WTC11 (cell line): ENCODE data around the gene MAST1. TPM values are rescaled to one million over a fixed set of nuclear protein-coding genes. Genes with fewer than 3 reads are reported as not detected.

Source experiments
- ATAC-seq: fragments of 200-7000 bp; cut with Tn5 transposase; 2 replicates; pipeline ENCODE4 v1.10.0; 2021; ENCODE audit warnings: mild to moderate bottlenecking, moderate library complexity
- CTCF ChIA-PET: fragments of 300-600 bp; sonication (Branson Sonifier 250); formaldehyde crosslinking; loops from one replicate; lab custom pipeline; 2021; ENCODE audit warnings: antibody characterized with exemption; lab: Charles Lee
- POLR2A ChIA-PET: fragments of 350-600 bp; sonication (Branson Sonifier 250); formaldehyde crosslinking; loops from one replicate; lab custom pipeline; 2021; ENCODE audit warnings: antibody characterized with exemption; lab: Charles Lee
- DNase-seq: peaks from one replicate; pipeline ENCODE4 v3.0.0; 2021; ENCODE audit warnings: low spot score
- H3K27ac Mint-ChIP-seq: 2 replicates; pipeline ENCODE4 v1.8.0; 2021; ENCODE audit warnings: mixed read lengths
- H3K27me3 Mint-ChIP-seq: 2 replicates; pipeline ENCODE4 v1.8.0; 2021; ENCODE audit warnings: low read depth, mild to moderate bottlenecking, moderate library complexity, mixed read lengths
- H3K36me3 Mint-ChIP-seq: 2 replicates; pipeline ENCODE4 v1.8.0; 2021; ENCODE audit warnings: mixed read lengths
- H3K4me1 Mint-ChIP-seq: 2 replicates; pipeline ENCODE4 v1.8.0; 2022; ENCODE audit warnings: mixed read lengths
- H3K4me3 Mint-ChIP-seq: 2 replicates; pipeline ENCODE4 v1.8.0; 2021; ENCODE audit warnings: mild to moderate bottlenecking, moderate library complexity, mixed read lengths
- H3K9me3 Mint-ChIP-seq: 2 replicates; pipeline ENCODE4 v1.8.0; 2021; ENCODE audit warnings: mixed read lengths
- ATF2 ChIP-seq: sonication (generic); formaldehyde crosslinking; IDR thresholded peaks from 2 replicates; pipeline ENCODE4 v1.8.1; 2022; ENCODE audit warnings: low read depth, missing genetic modification reagents, borderline replicate concordance
- CREB1 ChIP-seq: sonication (generic); formaldehyde crosslinking; IDR thresholded peaks from 2 replicates; pipeline ENCODE4 v1.8.0; 2023; ENCODE audit warnings: mild to moderate bottlenecking, missing genetic modification reagents
- EMX1 ChIP-seq: fragments of 250-450 bp; sonication (Bioruptor Pico); IDR thresholded peaks from 2 replicates; pipeline ENCODE4 v1.8.0; 2021; ENCODE audit warnings: mild to moderate bottlenecking
- GRHL2 ChIP-seq: fragments of 250-450 bp; sonication (Bioruptor Pico); IDR thresholded peaks from 2 replicates; pipeline ENCODE4 v1.8.0; 2022; ENCODE audit warnings: mild to moderate bottlenecking, moderate library complexity; ENCODE audit not compliant: insufficient replicate concordance, severe bottlenecking
- KAT7 ChIP-seq: sonication (generic); formaldehyde crosslinking; IDR thresholded peaks from 2 replicates; pipeline ENCODE4 v1.8.1; 2023; ENCODE audit warnings: missing genetic modification reagents, mild to moderate bottlenecking, borderline replicate concordance
- NFATC4 ChIP-seq: fragments of 250-450 bp; sonication (Bioruptor Pico); IDR thresholded peaks from 2 replicates; pipeline ENCODE4 v1.9.0; 2021; ENCODE audit warnings: mild to moderate bottlenecking
- RORB ChIP-seq: fragments of 250-450 bp; sonication (Bioruptor Pico); IDR thresholded peaks from 2 replicates; pipeline ENCODE4 v1.9.0; 2021; ENCODE audit warnings: mild to moderate bottlenecking
- SMAD3 ChIP-seq: sonication (generic); formaldehyde crosslinking; IDR thresholded peaks from 2 replicates; pipeline ENCODE4 v1.8.0; 2022; ENCODE audit warnings: missing genetic modification reagents, mild to moderate bottlenecking, borderline replicate concordance
- SMAD4 ChIP-seq: sonication (generic); formaldehyde crosslinking; IDR thresholded peaks from 2 replicates; pipeline ENCODE4 v1.8.0; 2022; ENCODE audit warnings: mild to moderate bottlenecking, missing genetic modification reagents
- SOX15 ChIP-seq: fragments of 250-450 bp; sonication (Bioruptor Pico); IDR thresholded peaks from 2 replicates; pipeline ENCODE4 v1.9.0; 2021; ENCODE audit warnings: mild to moderate bottlenecking
- TEAD1 ChIP-seq: sonication (generic); formaldehyde crosslinking; IDR thresholded peaks from 2 replicates; pipeline ENCODE4 v1.8.0; 2022; ENCODE audit warnings: mild to moderate bottlenecking, missing genetic modification reagents
- USF2 ChIP-seq: sonication (generic); formaldehyde crosslinking; IDR thresholded peaks from 2 replicates; pipeline ENCODE4 v1.8.1; 2023; ENCODE audit warnings: mild to moderate bottlenecking, missing genetic modification reagents, moderate library complexity
- ZMAT4 ChIP-seq: fragments of 250-450 bp; sonication (Bioruptor Pico); IDR thresholded peaks from 2 replicates; pipeline ENCODE4 v1.9.0; 2021; ENCODE audit warnings: mild to moderate bottlenecking
- ZNF121 ChIP-seq: sonication (generic); formaldehyde crosslinking; IDR thresholded peaks from 2 replicates; pipeline ENCODE4 v1.8.0; 2023; ENCODE audit warnings: missing genetic modification reagents
- ZNF219 ChIP-seq: sonication (generic); formaldehyde crosslinking; IDR thresholded peaks from 2 replicates; pipeline ENCODE4 v1.8.0; 2023; ENCODE audit warnings: missing genetic modification reagents, mild to moderate bottlenecking, borderline replicate concordance
- ZNF396 ChIP-seq: fragments of 250-450 bp; sonication (Bioruptor Pico); IDR thresholded peaks from 2 replicates; pipeline ENCODE4 v1.8.0; 2021; ENCODE audit warnings: mild to moderate bottlenecking, moderate library complexity, borderline replicate concordance
- total RNA-seq: library from RNA; stranded (reverse); gene quantifications from 3 replicates; pipeline ENCODE4 v1.2.3, GENCODE V29; 2021
- TF ChIP-seq, protein P1 (sequence below): sonication (generic); formaldehyde crosslinking; IDR thresholded peaks from 2 replicates; pipeline ENCODE4 v1.8.0; 2022; ENCODE audit warnings: mild to moderate bottlenecking, missing genetic modification reagents
- TF ChIP-seq, protein P2 (sequence below): sonication (generic); formaldehyde crosslinking; IDR thresholded peaks from 2 replicates; pipeline ENCODE4 v1.8.1; 2023; ENCODE audit warnings: mild to moderate bottlenecking, missing genetic modification reagents, borderline replicate concordance
- TF ChIP-seq, protein P3 (sequence below): sonication (generic); formaldehyde crosslinking; IDR thresholded peaks from 2 replicates; pipeline ENCODE4 v1.8.1; 2023; ENCODE audit warnings: mild to moderate bottlenecking, moderate library complexity, missing genetic modification reagents

Gene MAST1
- total RNA-seq, 1 experiment from 2014 or later: 24.3 TPM

DNA sequence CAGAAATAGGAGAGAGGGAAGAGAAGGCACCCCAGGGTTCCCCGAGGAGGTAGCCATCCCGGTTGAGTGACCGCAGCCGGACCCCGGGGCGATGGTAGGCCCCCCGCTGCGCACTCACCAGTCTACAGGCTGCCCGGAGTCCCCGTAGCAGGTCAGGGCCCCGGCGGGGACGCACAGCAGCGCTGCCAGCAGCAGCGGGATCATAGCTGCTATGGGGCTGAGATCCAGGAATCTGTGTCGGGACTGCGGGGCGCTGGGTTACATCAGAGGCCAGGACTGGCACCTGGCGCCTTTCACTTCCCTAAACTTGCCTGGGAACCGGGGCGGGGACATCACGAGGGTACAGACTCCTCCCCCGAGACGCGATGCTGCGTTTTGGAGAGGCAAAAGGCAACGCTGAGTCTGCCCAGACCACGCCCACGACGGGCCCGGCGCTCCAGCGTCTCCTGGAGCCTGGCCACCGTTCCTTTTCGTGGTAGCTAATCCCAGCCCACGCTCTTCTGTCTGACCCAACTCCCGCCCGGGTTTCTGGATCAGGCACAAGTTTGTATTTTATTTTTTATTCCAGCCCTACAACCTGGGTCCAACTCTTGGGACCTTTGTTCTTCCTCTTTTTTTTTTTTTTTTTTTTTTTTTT is 43.0 kb downstream of the MAST1 start, which contains the start of gene DNASE2 (continued):
- TF ChIP-seq ZNF121 (no peak), EMX1 (CRISPR knock-in tag) (no peak), ZNF219 (no peak), SOX15 (CRISPR knock-in tag) (no peak), TEAD1 (CRISPR knock-in tag) (no peak)

- Mint-ChIP-seq H3K27ac (peak overlapping the region; percentile 11; the same call in 1 of the 2 replicates), H3K4me1 (peaks cover 13% of the 10 kb centered on the region), H3K27me3 (peaks cover 41% of the 10 kb centered on the region), H3K4me3 (peak overlapping the region; percentile 90; the same call in 1 of the 2 replicates), H3K9me3 (peaks cover 5% of the 10 kb centered on the region), H3K36me3 (peaks cover 15% of the 10 kb centered on the region; the same call in 1 of the 2 replicates)
- ChIA-PET CTCF (interaction anchor here (0.7 to 2.8 kb wide), 8 partner anchors 10 to 217 kb away, joined by 3 to 21 read pairs (median 6); partner anchors contain the start of gene RTBDN), POLR2A (interaction anchor here (0.8 to 1.4 kb wide), 3 partner anchors 8 to 286 kb away, joined by 4 to 13 read pairs (median 5); partner anchors contain the start of gene GCDH)
- DNase-seq (no peak), ATAC-seq (no peak)
- no peak for TF ChIP-seq RORB (CRISPR knock-in tag)
- TF ChIP-seq ATF2 (CRISPR knock-in tag): no peak
- TF ChIP-seq, protein P1, sequence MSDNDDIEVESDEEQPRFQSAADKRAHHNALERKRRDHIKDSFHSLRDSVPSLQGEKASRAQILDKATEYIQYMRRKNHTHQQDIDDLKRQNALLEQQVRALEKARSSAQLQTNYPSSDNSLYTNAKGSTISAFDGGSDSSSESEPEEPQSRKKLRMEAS (CRISPR knock-in tag): no peak
- TF ChIP-seq SMAD4: no peak
- no peak for TF ChIP-seq ZMAT4 (CRISPR knock-in tag)
- TF ChIP-seq ZNF121: peak; percentile 87
- TF ChIP-seq, protein P2, sequence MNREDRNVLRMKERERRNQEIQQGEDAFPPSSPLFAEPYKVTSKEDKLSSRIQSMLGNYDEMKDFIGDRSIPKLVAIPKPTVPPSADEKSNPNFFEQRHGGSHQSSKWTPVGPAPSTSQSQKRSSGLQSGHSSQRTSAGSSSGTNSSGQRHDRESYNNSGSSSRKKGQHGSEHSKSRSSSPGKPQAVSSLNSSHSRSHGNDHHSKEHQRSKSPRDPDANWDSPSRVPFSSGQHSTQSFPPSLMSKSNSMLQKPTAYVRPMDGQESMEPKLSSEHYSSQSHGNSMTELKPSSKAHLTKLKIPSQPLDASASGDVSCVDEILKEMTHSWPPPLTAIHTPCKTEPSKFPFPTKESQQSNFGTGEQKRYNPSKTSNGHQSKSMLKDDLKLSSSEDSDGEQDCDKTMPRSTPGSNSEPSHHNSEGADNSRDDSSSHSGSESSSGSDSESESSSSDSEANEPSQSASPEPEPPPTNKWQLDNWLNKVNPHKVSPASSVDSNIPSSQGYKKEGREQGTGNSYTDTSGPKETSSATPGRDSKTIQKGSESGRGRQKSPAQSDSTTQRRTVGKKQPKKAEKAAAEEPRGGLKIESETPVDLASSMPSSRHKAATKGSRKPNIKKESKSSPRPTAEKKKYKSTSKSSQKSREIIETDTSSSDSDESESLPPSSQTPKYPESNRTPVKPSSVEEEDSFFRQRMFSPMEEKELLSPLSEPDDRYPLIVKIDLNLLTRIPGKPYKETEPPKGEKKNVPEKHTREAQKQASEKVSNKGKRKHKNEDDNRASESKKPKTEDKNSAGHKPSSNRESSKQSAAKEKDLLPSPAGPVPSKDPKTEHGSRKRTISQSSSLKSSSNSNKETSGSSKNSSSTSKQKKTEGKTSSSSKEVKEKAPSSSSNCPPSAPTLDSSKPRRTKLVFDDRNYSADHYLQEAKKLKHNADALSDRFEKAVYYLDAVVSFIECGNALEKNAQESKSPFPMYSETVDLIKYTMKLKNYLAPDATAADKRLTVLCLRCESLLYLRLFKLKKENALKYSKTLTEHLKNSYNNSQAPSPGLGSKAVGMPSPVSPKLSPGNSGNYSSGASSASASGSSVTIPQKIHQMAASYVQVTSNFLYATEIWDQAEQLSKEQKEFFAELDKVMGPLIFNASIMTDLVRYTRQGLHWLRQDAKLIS (CRISPR knock-in tag): no peak
- no peak for TF ChIP-seq GRHL2
- no peak for TF ChIP-seq ZNF396
Observed at GRCh38 chr19:12882589-12882988, 44.3 kb downstream of the MAST1 start.

DNA sequence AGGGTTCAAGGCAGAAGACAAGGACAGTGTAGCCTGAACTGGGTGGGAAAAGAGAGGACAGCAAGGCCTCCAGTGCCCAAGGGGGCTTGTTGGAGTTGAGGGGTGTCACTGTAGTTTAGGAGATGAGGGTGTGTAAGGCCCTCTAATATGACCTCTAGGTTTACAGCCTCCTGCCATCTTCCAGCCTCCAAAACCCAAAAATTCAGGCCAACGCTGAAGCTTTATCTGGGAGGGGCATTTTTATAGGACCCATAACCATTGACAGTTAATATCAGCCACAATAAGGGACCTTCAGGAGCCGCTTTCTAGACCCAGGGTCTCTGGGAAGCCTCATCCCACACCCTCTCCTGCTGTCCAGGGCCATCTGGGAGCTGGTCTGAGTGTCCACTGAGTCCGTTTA is 45.9 kb downstream of the MAST1 start:
- POLR2A ChIA-PET: interaction anchor here (1.6 to 2.9 kb wide), 3 partner anchors 11 to 54 kb away, joined by 5 to 18 read pairs (median 13); partner anchors contain the start of gene CALR

DNA sequence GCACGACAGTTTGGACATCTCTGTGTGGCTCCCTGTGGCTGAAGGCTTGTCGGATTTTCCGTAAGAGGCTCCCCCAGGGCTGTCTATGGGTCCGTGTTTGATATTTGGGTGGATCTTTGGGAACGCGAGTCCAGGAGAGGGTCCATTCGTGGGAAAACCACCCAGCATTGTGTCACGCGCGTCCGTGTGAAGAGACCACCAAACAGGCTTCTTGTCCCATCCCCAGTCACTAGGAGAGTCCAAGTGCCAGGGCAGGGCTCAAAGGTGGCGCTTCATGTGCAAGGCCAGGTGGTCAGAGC is 46.3 kb downstream of the MAST1 start:
- peaks cover 13% of the 10 kb centered on the region for H3K4me1 Mint-ChIP-seq
- peak overlapping the region; percentile 84 for H3K4me3 Mint-ChIP-seq
- no peak for DNase-seq
- peaks cover 47% of the 10 kb centered on the region for H3K27me3 Mint-ChIP-seq
- CTCF ChIA-PET: interaction anchor here (0.6 to 2.8 kb wide), 46 partner anchors 11 to 1595 kb away, joined by 3 to 63 read pairs (median 6); partner anchors contain the start of genes CALR, FARSA, GET3 and JUNB
- H3K36me3 Mint-ChIP-seq: peaks cover 7% of the 10 kb centered on the region; the same call in 1 of the 2 replicates
- peaks cover 5% of the 10 kb centered on the region for H3K9me3 Mint-ChIP-seq
- POLR2A ChIA-PET: interaction anchor here (0.6 to 2.9 kb wide), 15 partner anchors 12 to 161 kb away, joined by 3 to 18 read pairs (median 4); partner anchors contain the start of genes CALR, FARSA, GET3 and RNASEH2A
- H3K27ac Mint-ChIP-seq: peak overlapping the region; percentile 91; the same call in 1 of the 2 replicates
- no peak for ATAC-seq
- TF ChIP-seq CREB1 (CRISPR knock-in tag) (no peak), SMAD3 (CRISPR knock-in tag) (peak; percentile 26; the same call in 1 of the 2 replicates), NFATC4 (CRISPR knock-in tag) (no peak), USF2 (CRISPR knock-in tag) (no peak)
- TF ChIP-seq, protein P3, sequence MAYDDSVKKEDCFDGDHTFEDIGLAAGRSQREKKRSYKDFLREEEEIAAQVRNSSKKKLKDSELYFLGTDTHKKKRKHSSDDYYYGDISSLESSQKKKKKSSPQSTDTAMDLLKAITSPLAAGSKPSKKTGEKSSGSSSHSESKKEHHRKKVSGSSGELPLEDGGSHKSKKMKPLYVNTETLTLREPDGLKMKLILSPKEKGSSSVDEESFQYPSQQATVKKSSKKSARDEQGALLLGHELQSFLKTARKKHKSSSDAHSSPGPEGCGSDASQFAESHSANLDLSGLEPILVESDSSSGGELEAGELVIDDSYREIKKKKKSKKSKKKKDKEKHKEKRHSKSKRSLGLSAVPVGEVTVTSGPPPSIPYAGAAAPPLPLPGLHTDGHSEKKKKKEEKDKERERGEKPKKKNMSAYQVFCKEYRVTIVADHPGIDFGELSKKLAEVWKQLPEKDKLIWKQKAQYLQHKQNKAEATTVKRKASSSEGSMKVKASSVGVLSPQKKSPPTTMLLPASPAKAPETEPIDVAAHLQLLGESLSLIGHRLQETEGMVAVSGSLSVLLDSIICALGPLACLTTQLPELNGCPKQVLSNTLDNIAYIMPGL (CRISPR knock-in tag): no peak
- TF ChIP-seq, all 79 proteins: peak for 1

More for the DNA sequence above, 45.9 kb downstream of the MAST1 start:
- no peak overlapping the region for H3K27ac Mint-ChIP-seq
- ATAC-seq (no peak), DNase-seq (no peak)
- CTCF ChIA-PET: interaction anchor here (1.3 to 2.8 kb wide), 12 partner anchors 11 to 210 kb away, joined by 5 to 63 read pairs (median 12); no protein-coding TSS in a partner anchor
- peaks cover 47% of the 10 kb centered on the region for H3K27me3 Mint-ChIP-seq
- TF ChIP-seq SMAD4: no peak
- 0 out of 2 replicates have a peak, but pooled peaks have one; percentile 1 for TF ChIP-seq KAT7 (CRISPR knock-in tag)
- H3K4me1 Mint-ChIP-seq: peaks cover 13% of the 10 kb centered on the region
- H3K9me3 Mint-ChIP-seq: peaks cover 5% of the 10 kb centered on the region
- H3K4me3 Mint-ChIP-seq: no peak overlapping the region
- H3K36me3 Mint-ChIP-seq: peaks cover 7% of the 10 kb centered on the region; the same call in 1 of the 2 replicates
